Esophagus (tissue), 2 donors: ENCODE results near the gene LMO4. TPM values are rescaled to one million over a fixed set of nuclear protein-coding genes. Genes with fewer than 3 reads are reported as not detected.

Experiments
- H3K27ac ChIP-seq, 2 donors: one replicate each; pipeline ENCODE4 v1.5.1; 2013; ENCODE audit warnings: low read depth in 2 of 2, mild to moderate bottlenecking in 2 of 2, inconsistent platforms in 1 of 2, low read length in 1 of 2, moderate library complexity in 1 of 2
- H3K27me3 ChIP-seq, 2 donors: one replicate each; pipeline ENCODE4 v1.6.1; 2013; ENCODE audit warnings: low read length in 2 of 2, control low read depth in 1 of 2, mild to moderate bottlenecking in 1 of 2; ENCODE audit not compliant: insufficient read depth in 2 of 2, control insufficient read depth in 1 of 2
- H3K36me3 ChIP-seq, 2 donors: one replicate each; pipeline ENCODE4 v1.6.1; 2013; ENCODE audit warnings: low read length in 1 of 2; ENCODE audit not compliant: control insufficient read depth in 2 of 2, insufficient read depth in 2 of 2
- H3K4me1 ChIP-seq, 2 donors: one replicate each; pipeline ENCODE4 v1.6.1; 2013; ENCODE audit warnings: low read length in 1 of 2; ENCODE audit not compliant: control insufficient read depth in 2 of 2, insufficient read depth in 2 of 2
- H3K4me3 ChIP-seq, 2 donors: one replicate each; pipeline ENCODE4 v1.5.1; 2013; ENCODE audit warnings: low read length in 2 of 2, mild to moderate bottlenecking in 2 of 2, low read depth in 1 of 2, moderate library complexity in 1 of 2
- H3K9me3 ChIP-seq, 2 donors: one replicate each; pipeline ENCODE4 v1.6.1; 2013; ENCODE audit warnings: mild to moderate bottlenecking in 2 of 2, low read depth in 1 of 2, low read length in 1 of 2, moderate library complexity in 1 of 2; ENCODE audit not compliant: control insufficient read depth in 2 of 2, insufficient read depth in 1 of 2
- WGBS, 2 donors: extraction: QIAGEN DNeasy Blood & Tissue Kit; methylation state at CpG; one replicate each; pipeline ENCODE4 v1.1.7; 2013; 5-methylcytosine and 5-hydroxymethylcytosine counted together
- polyA plus RNA-seq, 2 donors: library from polyadenylated mRNA; stranded (reverse); fragments of 200-250 nt; gene quantifications; one replicate each; pipeline ENCODE4 v1.2.3, GENCODE V29; 2013
- donor health status: healthy with polysubstance abuse.
- donor health status: Bipolar disorder and iron deficiency.

The LMO4 gene
- polyA plus RNA-seq, 2 donors: 46.7 to 76.8 TPM

DNA sequence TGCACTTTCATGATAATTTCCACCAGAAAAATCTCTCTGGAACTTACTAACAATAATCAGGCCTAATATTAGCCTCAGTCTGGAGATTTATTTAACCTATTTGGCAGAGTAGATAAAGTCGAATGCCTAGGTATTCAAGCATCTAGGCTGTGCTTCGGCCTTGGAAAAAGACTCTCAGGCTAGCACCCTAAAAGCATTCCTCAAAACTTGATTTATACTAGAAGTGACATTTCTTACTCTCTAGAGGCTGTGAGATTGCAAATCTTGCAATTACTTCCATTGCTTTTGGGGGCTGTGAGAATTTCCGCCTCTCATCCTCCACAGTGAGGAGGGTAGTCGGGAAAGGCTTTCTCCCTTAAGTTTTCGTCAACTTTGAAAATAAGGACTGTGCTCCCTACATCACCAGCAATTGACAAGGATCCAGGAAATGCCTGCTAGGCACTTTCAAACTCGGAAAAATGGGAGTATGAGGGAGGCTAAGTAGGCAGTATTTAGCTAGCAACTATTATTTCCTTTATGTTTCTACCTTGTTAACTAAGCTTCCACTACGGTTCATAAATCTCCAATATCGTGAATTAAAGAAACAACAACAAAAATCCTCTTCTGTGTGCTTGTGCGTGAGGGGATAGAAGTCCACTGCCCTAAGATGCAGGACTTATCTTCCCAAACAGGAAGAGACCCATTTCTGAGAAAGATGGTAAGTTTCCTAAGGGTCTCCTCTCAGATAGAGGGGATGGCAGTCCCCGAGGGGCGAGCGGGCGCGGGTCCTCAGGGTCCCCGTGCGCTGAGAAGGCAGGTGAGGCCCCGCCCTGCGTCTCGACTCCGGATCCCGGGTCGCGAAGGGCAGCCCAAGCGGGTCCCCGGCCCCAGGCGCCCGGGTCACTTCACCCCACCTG is 1.1 kb upstream of the LMO4 start:
- WGBS, 2 donors: 9 to 11% methylated on average over 27 of the region's 27 CpGs
- H3K36me3 ChIP-seq: no peaks in the 10 kb centered on the region
- peak overlapping the region; percentile 72 to 88 for H3K4me3 ChIP-seq
- H3K27ac ChIP-seq: peak overlapping the region; percentile 94 to 99
- no peaks in the 10 kb centered on the region for H3K4me1 ChIP-seq
- H3K27me3 ChIP-seq: no peaks in the 10 kb centered on the region
- no peaks in the 10 kb centered on the region for H3K9me3 ChIP-seq

GRCh38 chr1:87329051-87329525 is 408 bp downstream of the LMO4 start:
- peak overlapping the region; percentile 94 to 99 for H3K27ac ChIP-seq
- no peaks in the 10 kb centered on the region for H3K27me3 ChIP-seq
- whole genome bisulfite sequencing, 2 donors: 0% methylated on average over 29 to 35 of the region's 35 CpGs
- no peaks in the 10 kb centered on the region for H3K4me1 ChIP-seq
- no peaks in the 10 kb centered on the region for H3K9me3 ChIP-seq
- peak overlapping the region; percentile 72 to 88 for H3K4me3 ChIP-seq
- no peaks in the 10 kb centered on the region for H3K36me3 ChIP-seq

DNA sequence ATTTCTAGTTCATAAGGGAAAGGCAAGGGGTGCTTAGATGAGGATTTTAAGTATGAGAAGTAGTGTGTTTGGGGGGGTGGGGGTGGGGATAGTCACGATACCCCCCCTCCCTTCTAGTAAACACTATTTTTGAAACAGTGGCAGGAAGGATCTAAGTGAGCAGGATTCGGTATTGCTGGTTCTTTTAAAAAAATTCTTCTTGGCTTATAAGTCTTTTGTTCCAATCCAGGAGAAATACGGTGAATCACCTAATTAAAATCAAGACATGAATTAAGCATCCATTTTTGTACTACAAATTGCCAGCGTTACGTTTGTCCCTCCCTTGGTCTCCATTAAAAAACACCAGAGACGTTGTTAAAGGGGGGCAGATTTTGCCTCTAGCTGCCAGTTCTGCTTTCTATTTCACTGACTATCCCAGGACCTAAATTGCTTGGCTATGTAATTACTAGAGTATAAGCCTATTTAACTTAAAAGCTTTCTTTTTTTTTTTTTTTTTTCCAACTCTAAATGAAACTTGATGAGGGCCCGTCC is 911 bp downstream of the LMO4 start:
- no peaks in the 10 kb centered on the region for H3K9me3 ChIP-seq
- H3K36me3 ChIP-seq: no peaks in the 10 kb centered on the region
- peak overlapping the region; percentile 94 to 99 for H3K27ac ChIP-seq
- H3K27me3 ChIP-seq: no peaks in the 10 kb centered on the region
- H3K4me1 ChIP-seq: no peaks in the 10 kb centered on the region
- H3K4me3 ChIP-seq: peak overlapping the region; percentile 72 to 88
- WGBS, 2 donors: 0% methylated on average over 7 of the region's 7 CpGs

DNA sequence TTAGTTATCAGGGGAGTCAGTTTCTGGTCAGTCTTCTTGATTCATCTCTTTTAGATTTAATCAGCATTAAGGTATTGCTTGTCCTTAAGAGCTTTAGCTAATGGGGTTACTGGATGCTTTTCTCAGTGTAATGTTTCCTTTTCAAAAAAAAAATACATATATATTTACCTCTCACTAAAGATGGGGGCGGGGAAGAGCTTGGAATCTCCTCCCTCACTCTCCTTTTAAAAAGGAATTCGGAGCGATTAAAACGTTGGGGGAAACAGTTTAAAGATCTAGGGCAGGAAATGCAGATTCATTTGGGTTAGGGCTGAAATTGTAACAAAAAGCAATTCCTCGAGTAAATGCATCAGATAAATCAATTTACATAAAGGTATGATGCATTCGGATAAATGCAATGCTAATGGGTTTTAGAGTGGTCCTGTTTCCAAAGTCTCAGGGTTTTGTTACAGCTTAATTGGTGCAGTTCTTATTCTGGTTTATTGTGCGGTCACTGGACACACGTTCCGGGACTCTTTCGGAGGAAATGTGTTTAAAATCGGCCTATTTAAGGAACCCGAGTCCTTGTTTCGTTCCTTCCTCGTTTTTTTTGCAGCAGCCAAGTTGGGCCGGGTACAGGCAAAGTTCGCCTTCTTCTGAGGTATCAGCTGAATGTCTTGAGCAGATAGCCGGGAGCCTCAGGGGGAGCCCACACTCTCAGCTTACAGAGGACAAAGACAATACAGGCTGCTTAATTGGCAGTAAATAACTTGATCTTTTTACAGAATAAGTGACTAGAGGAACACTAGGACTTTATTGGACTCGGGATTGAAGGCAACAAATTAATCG is 1.6 kb downstream of the LMO4 start:
- Histone ChIP-seq H3K4me3 (peak overlapping the region; percentile 20 to 88), H3K9me3 (no peaks in the 10 kb centered on the region), H3K27me3 (no peaks in the 10 kb centered on the region), H3K4me1 (no peaks in the 10 kb centered on the region), H3K27ac (peak overlapping the region; percentile 92 to 99), H3K36me3 (no peaks in the 10 kb centered on the region)
- 1% methylated on average over 19 of the region's 19 CpGs for WGBS, 2 donors

- Histone ChIP-seq H3K27me3 (no peaks in the 10 kb centered on the region), H3K27ac (peak overlapping the region; percentile 98 to 99), H3K4me3 (peak overlapping the region; percentile 64 to 88), H3K36me3 (no peaks in the 10 kb centered on the region), H3K4me1 (no peaks in the 10 kb centered on the region), H3K9me3 (no peaks in the 10 kb centered on the region)
- 1% methylated on average over 10 of the region's 10 CpGs for WGBS, 2 donors
Observed at GRCh38 chr1:87330885-87331364, 2.2 kb downstream of the LMO4 start.

DNA sequence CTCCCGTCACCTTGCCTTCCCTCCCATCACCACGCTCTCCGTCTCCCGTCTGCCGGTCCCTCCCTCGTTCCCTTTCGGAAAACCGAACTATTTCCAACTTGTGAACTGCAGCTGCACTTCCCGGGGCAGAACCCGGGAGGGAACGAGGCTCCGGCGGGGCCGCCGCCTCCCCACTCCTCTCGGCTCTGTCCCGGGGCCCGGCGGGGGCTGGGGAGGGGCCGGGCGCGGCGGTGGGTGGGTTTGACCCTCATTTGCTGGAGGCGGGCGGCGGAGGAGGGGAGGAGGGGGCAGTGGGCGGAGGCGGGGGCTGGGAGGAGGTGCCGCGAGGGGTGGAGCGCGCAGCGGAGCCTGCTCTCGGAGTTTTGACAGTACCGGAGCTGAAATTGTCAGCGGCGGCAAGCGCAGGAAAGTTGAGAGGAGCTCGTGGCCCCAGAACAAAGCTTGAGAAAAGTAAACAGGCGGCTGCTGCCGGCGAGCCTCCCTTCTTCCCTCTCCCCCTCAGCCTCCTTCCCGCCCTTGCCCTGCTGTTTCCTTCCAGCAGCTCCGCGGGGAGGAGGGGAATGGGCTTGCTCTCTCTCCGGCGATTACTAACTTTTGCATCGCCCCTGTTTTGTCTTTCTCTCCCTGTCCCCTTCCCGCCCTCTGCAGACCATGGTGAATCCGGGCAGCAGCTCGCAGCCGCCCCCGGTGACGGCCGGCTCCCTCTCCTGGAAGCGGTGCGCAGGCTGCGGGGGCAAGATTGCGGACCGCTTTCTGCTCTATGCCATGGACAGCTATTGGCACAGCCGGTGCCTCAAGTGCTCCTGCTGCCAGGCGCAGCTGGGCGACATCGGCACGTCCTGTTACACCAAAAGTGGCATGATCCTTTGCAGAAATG is 2.9 kb downstream of the LMO4 start:
- WGBS, 2 donors: 0 to 1% methylated on average over 57 to 65 of the region's 65 CpGs
- no peaks in the 10 kb centered on the region for H3K36me3 ChIP-seq
- H3K27me3 ChIP-seq: no peaks in the 10 kb centered on the region
- peak overlapping the region; percentile 64 to 88 for H3K4me3 ChIP-seq
- no peaks in the 10 kb centered on the region for H3K9me3 ChIP-seq
- H3K4me1 ChIP-seq: no peaks in the 10 kb centered on the region
- peak overlapping the region; percentile 98 to 99 for H3K27ac ChIP-seq

GRCh38 chr1:87333692-87334347 is 5.1 kb downstream of the LMO4 start:
- Histone ChIP-seq H3K4me1 (no peaks in the 10 kb centered on the region), H3K27ac (peak overlapping the region; percentile 76 to 87), H3K9me3 (no peaks in the 10 kb centered on the region), H3K36me3 (no peaks in the 10 kb centered on the region), H3K4me3 (peak overlapping the region; percentile 50 to 88), H3K27me3 (no peaks in the 10 kb centered on the region)
- 18 to 47% methylated on average over 10 of the region's 10 CpGs for WGBS, 2 donors

GRCh38 chr1:87334351-87335174 is 5.9 kb downstream of the LMO4 start:
- Histone ChIP-seq H3K4me1 (no peaks in the 10 kb centered on the region), H3K27ac (peak overlapping the region; percentile 76 to 87), H3K9me3 (no peaks in the 10 kb centered on the region), H3K4me3 (peak overlapping the region; percentile 67 to 88), H3K27me3 (no peaks in the 10 kb centered on the region), H3K36me3 (peaks cover 0 to 2% of the 10 kb centered on the region in 2 donors)
- 10 to 21% methylated on average over 27 to 28 of the region's 28 CpGs for WGBS, 2 donors
